HG02973 (cell line): ENCODE measurements around the gene FAM98C.

ENCODE experiments used
- ATAC-seq: cut with Tn5 transposase; IDR thresholded peaks from one replicate; pipeline ENCODE4 v1.9.1; 2021; ENCODE audit warnings: moderate library complexity; ENCODE audit not compliant: unreplicated experiment

The FAM98C gene

DNA sequence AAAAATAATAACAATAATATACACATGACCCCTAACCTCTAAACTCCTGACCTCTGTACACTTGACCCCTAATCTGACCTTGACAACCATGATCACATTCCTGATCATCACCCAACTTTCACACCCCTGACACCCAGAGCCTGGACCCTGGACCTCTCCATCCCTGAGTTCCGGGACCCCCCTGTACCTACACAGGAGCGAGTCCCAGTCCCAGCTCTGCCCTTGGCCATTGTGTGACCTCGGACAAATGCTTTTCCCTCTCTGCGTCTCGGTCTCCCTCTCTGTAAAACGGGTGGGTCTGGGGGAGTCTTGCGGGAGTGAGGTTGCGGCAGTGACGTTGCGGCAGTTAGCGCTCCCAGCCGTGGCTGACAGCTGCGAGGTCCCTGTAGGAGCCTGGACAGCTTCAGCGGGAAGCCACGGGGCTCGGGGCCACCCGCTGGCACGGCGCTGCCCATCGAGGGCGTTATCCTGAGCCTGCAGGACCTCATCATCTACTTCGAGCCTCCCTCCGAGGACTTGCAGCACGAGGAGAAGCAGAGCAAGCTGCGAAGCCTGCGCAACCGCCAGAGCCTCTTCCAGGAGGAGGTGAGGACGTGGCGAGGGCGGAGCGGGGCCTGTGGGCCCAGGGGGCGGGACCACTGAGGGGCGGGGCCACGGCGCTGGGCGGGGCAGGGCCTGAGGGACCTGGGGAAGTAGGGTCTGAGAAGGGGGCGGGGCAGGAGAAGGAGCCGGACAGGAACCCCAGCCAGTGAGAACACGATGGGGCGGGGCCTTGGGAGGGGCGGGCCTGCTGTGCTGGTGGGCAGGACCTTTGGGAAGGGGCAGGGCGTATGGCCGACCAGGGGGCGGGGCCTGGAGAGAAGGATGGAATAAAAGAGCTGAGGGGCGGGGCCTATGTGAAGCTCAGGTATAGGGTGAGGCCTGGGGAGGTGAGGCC lies 49.8 kb downstream of the FAM98C start:
- no peak for ATAC-seq

DNA sequence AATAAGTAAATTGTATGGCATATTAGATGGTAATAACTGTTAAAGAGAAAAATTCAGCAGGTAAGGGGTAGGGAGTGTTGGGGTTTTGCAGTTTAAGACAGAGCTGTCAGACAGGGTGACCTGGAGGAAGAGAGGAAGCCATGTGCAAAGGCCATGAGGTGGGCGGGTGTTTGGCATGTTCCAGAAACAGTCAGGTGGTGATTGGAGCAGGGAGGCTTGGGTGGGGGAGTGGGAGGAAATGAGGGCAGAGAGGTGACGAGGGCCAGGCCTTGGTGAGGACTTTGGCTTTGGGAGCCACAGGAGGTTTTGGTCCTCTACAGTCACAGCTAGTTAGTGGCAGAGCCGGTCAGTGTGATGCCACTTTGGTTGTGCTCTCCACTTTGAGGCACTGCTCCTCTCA lies 50.7 kb downstream of the FAM98C start:
- no peak for ATAC-seq

DNA sequence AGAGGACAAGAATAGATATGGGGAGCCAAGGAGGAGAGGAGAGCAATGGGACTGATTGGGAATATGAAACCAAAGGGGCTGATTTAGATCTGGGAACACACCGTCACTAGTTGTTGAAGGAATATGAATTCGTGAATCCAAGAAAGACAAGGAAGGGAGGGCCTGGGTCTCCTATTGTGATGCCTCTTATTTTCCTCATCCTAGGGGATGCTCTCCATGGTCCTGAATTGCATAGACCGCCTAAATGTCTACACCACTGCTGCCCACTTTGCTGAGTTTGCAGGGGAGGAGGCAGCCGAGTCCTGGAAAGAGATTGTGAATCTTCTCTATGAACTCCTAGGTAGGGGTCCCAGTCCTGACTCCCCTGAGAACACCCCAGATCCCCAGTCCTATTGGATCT lies 52.1 kb downstream of the FAM98C start:
- no peak for ATAC-seq

DNA sequence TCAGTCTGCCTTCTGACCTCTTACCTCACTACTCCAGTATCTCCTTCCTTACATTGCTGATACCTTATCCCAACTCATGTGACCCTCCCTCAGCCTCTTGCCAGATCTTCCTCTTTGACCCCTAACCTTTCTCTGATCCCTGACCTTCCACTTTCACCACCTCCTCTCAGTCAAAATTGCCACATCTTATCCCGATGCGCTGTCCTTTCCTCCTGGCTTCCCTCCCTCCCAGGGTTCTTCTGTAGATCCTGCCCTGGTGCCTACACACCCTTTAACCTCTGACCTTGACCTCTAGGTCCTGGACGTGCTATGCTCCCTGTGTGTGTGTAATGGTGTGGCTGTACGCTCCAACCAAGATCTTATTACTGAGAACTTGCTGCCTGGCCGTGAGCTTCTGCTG lies 54.3 kb downstream of the FAM98C start:
- no peak for ATAC-seq

DNA sequence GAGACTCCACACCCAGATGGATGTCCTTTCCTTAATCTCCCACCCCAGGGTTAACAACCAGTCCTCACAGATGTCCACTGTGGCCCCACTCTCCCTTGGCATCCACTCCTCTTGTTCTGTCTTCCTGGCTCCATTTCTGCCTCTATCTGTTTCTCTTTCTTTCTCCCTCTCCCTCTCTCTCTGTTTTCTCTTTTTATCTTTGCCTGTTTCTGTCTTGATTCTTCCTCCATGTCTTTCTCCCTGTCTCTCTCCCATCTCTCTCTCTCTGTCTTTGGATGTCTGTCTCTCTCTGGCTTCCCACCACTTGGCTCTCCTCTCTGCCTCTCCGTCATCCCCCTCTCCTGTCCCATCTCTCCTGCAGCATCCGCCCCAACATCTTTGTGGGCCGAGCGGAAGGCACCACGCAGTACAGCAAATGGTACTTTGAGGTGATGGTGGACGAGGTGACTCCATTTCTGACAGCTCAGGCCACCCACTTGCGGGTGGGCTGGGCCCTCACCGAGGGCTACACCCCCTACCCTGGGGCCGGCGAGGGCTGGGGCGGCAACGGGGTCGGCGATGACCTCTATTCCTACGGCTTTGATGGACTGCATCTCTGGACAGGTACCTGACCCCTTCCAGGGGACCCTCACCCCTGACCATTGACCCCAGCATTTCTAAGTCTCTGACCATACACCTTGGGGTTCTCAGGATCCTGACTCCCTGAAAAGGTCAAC lies 55.0 kb downstream of the FAM98C start:
- ATAC-seq: no peak
